Sigmoid colon (tissue), 3 donors: ENCODE results near the gene MRPL19.

Source experiments
- POLR2A ChIP-seq, 2 donors: fragments of 450-650 bp; IDR thresholded peaks; one replicate each; pipeline ENCODE4 v1.6.1; 2016; ENCODE audit warnings: antibody characterized with exemption in 2 of 2, mild to moderate bottlenecking in 2 of 2, moderate library complexity in 2 of 2
- TF ChIP-seq, protein P1 (sequence below), 4 experiments: fragments of 450-650 bp in 3 of 4; fragments of 200-600 bp in 1 of 4; IDR thresholded peaks; one replicate each; pipeline ENCODE4 v1.5.1; 2016 to 2019; ENCODE audit warnings: antibody characterized with exemption in 4 of 4, mild to moderate bottlenecking in 3 of 4, moderate library complexity in 2 of 4

DNA sequence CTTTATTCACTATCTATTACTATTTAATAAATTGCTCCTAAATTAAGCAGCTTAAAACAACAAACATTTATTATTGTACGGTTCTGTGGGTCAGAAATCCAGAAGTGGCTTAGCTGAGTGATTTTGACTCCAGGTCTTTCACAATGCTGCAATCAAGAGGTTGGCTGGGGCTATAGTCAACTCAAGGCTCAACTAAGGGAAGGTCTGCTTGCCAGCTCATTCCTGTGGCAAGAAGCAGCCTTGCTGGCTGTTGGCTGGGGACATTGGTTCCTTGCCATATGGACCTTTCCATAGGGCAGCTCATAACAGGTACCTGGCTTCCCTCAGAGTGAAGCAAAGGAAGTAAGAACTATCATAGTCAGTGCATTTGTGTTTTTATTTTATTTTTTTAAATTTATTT lies 5.0 kb upstream of the MRPL19 start:
- TF ChIP-seq, protein P1, sequence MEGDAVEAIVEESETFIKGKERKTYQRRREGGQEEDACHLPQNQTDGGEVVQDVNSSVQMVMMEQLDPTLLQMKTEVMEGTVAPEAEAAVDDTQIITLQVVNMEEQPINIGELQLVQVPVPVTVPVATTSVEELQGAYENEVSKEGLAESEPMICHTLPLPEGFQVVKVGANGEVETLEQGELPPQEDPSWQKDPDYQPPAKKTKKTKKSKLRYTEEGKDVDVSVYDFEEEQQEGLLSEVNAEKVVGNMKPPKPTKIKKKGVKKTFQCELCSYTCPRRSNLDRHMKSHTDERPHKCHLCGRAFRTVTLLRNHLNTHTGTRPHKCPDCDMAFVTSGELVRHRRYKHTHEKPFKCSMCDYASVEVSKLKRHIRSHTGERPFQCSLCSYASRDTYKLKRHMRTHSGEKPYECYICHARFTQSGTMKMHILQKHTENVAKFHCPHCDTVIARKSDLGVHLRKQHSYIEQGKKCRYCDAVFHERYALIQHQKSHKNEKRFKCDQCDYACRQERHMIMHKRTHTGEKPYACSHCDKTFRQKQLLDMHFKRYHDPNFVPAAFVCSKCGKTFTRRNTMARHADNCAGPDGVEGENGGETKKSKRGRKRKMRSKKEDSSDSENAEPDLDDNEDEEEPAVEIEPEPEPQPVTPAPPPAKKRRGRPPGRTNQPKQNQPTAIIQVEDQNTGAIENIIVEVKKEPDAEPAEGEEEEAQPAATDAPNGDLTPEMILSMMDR (IDR thresholded peaks at IDR 0.05), result no peak
- no peak for TF ChIP-seq POLR2A (IDR thresholded peaks at IDR 0.05)
